GM21825 (cell line): Measurements from ENCODE around the gene STOML3.

Source experiments
- ATAC-seq: cut with Tn5 transposase; IDR thresholded peaks from one replicate; pipeline ENCODE4 v1.9.1; 2021; ENCODE audit warnings: mild to moderate bottlenecking, moderate library complexity; ENCODE audit not compliant: unreplicated experiment

STOML3 gene

GRCh38 chr13:38993381-38993780 lies 2.8 kb upstream of the STOML3 start:
- ATAC-seq = no peak

- ATAC-seq = no peak
Measured at GRCh38 chr13:38981096-38981495, 9.5 kb downstream of the STOML3 start.

- no peak for ATAC-seq
Measured at GRCh38 chr13:38980750-38981078, 9.9 kb downstream of the STOML3 start.

- no peak for ATAC-seq
Measured at GRCh38 chr13:38979891-38980749, 10.5 kb downstream of the STOML3 start.

GRCh38 chr13:38970380-38971051 lies 20.1 kb downstream of the STOML3 start:
- no peak for ATAC-seq

GRCh38 chr13:38969187-38969586 lies 21.4 kb downstream of the STOML3 start:
- ATAC-seq = no peak

GRCh38 chr13:38967446-38967845 lies 23.2 kb downstream of the STOML3 start:
- no peak for ATAC-seq

- ATAC-seq = no peak
Measured at GRCh38 chr13:38965281-38965680, 25.4 kb downstream of the STOML3 start.

- no peak for ATAC-seq
Measured at GRCh38 chr13:38960175-38960574, 30.5 kb downstream of the STOML3 start.

- ATAC-seq = no peak
Measured at GRCh38 chr13:38957794-38958592, 32.6 kb downstream of the STOML3 start.

GRCh38 chr13:38954844-38955243 lies 35.8 kb downstream of the STOML3 start:
- no peak for ATAC-seq

GRCh38 chr13:38954291-38954690 lies 36.3 kb downstream of the STOML3 start:
- ATAC-seq = no peak

GRCh38 chr13:38952827-38953226 lies 37.8 kb downstream of the STOML3 start:
- ATAC-seq = no peak

GRCh38 chr13:38951525-38952313 lies 38.9 kb downstream of the STOML3 start:
- ATAC-seq = no peak

GRCh38 chr13:38950987-38951386 lies 39.6 kb downstream of the STOML3 start:
- ATAC-seq = no peak

GRCh38 chr13:38947054-38947453 lies 43.6 kb downstream of the STOML3 start:
- ATAC-seq = no peak

- no peak for ATAC-seq
Measured at GRCh38 chr13:38944219-38944618, 46.4 kb downstream of the STOML3 start.

- no peak for ATAC-seq
Measured at GRCh38 chr13:38943231-38943630, 47.4 kb downstream of the STOML3 start.

- no peak for ATAC-seq
Measured at GRCh38 chr13:38941353-38941945, 49.2 kb downstream of the STOML3 start.

- ATAC-seq = no peak
Measured at GRCh38 chr13:38933786-38934185, 56.8 kb downstream of the STOML3 start.
